Mesodermal cell (in vitro differentiated cells): ENCODE results near the gene AFP.

Experiments
- H3K27ac ChIP-seq: 2 replicates; pipeline ENCODE4 v1.7.0; 2013; ENCODE audit warnings: mild to moderate bottlenecking, low read depth, low read length, moderate library complexity; ENCODE audit not compliant: severe bottlenecking
- H3K36me3 ChIP-seq: 2 replicates; pipeline ENCODE4 v1.7.1; 2013; ENCODE audit warnings: mild to moderate bottlenecking, low read length, moderate library complexity; ENCODE audit not compliant: control insufficient read depth, insufficient read depth
- H3K4me1 ChIP-seq: one replicate; pipeline ENCODE4 v1.7.1; 2013; ENCODE audit warnings: mild to moderate bottlenecking, low read length; ENCODE audit not compliant: insufficient read depth, control insufficient read depth, poor library complexity, severe bottlenecking
- H3K4me3 ChIP-seq: 2 replicates; pipeline ENCODE4 v1.7.0; 2013; ENCODE audit warnings: low read length, control low read depth, mild to moderate bottlenecking; ENCODE audit not compliant: insufficient read depth, poor library complexity, severe bottlenecking; ENCODE audit errors: extremely low read depth
- H3K9me3 ChIP-seq: 2 replicates; pipeline ENCODE4 v1.7.1; 2013; ENCODE audit warnings: mild to moderate bottlenecking, low read length, moderate library complexity; ENCODE audit not compliant: control insufficient read depth
- WGBS, 2 experiments: methylation state at CpG; one replicate each; pipeline ENCODE4 v1.1.5; 2013; ENCODE audit warnings: missing lambda C conversion rate in 2 of 2; ENCODE audit not compliant: insufficient coverage in 2 of 2; 5-methylcytosine and 5-hydroxymethylcytosine counted together

Gene AFP

DNA sequence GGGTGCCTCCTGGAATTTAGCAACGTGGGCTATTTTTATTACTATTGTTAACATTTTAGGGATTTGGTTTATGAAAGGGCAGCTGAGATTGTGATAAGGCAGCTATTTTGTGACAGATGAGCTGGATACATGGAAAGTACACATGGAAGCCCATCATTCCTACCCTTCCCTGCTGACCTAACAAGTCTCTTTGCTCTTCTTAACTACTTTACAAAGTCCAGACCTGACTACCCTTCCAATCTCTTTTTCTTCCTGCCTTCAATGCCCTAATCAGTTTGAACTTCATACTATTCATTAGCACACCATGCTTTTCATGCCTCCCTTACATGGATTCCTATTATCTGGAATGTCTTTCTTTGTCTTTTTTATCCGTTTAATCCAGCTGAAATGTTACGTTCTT is 9.4 kb upstream of the AFP start:
- H3K36me3 ChIP-seq: no peaks in the 10 kb centered on the region
- no peak overlapping the region for H3K4me3 ChIP-seq
- no peaks in the 10 kb centered on the region for H3K4me1 ChIP-seq
- no peak overlapping the region for H3K27ac ChIP-seq
- WGBS, 2 experiments: 90% methylated on average over 2 of the region's 3 CpGs; no CpG with 5 or more reads in 1 of the 2 experiments
- no peaks in the 10 kb centered on the region for H3K9me3 ChIP-seq

DNA sequence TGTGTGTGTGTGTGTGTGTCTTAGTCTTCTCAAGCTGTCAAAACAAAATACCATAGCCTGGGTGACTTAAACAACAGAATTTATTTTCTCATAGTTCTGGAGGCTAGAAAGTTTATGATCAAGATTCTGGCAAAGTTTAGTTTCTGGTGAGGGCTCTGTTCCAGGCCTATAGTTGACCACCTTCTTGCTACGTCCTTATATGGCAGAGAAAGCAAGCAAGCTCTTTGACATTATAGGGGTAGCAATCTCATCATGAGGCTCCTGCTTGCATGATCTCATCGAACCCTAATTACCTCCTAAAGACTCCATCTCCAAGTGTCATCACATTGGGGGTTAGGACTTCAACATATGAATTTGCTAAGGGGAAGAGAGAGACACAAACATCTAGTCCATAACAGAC is 6.9 kb upstream of the AFP start:
- Histone ChIP-seq H3K9me3 (no peaks in the 10 kb centered on the region), H3K36me3 (no peaks in the 10 kb centered on the region), H3K4me1 (no peaks in the 10 kb centered on the region), H3K27ac (no peak overlapping the region), H3K4me3 (no peak overlapping the region)
- no CpG with 5 or more reads among the region's 2 CpGs for WGBS, 2 experiments

GRCh38 chr4:73429826-73430587 is 6.0 kb upstream of the AFP start:
- Histone ChIP-seq H3K9me3 (no peaks in the 10 kb centered on the region), H3K36me3 (no peaks in the 10 kb centered on the region), H3K4me3 (no peak overlapping the region), H3K27ac (no peak overlapping the region), H3K4me1 (no peaks in the 10 kb centered on the region)
- 100% methylated on average over 1 of the region's 2 CpGs for WGBS, 2 experiments

- no peak overlapping the region for H3K4me3 ChIP-seq
- no peaks in the 10 kb centered on the region for H3K36me3 ChIP-seq
- H3K27ac ChIP-seq: no peak overlapping the region
- no peaks in the 10 kb centered on the region for H3K4me1 ChIP-seq
- no peaks in the 10 kb centered on the region for H3K9me3 ChIP-seq
- no CpG with 5 or more reads among the region's 1 CpG for WGBS, 2 experiments
Observed at GRCh38 chr4:73431813-73432168, 4.2 kb upstream of the AFP start.

GRCh38 chr4:73432169-73433000 is 3.6 kb upstream of the AFP start:
- H3K36me3 ChIP-seq: no peaks in the 10 kb centered on the region
- H3K4me1 ChIP-seq: no peaks in the 10 kb centered on the region
- no peak overlapping the region for H3K4me3 ChIP-seq
- H3K9me3 ChIP-seq: no peaks in the 10 kb centered on the region
- 61 to 94% methylated on average over 2 to 3 of the region's 5 CpGs for WGBS, 2 experiments
- no peak overlapping the region for H3K27ac ChIP-seq

DNA sequence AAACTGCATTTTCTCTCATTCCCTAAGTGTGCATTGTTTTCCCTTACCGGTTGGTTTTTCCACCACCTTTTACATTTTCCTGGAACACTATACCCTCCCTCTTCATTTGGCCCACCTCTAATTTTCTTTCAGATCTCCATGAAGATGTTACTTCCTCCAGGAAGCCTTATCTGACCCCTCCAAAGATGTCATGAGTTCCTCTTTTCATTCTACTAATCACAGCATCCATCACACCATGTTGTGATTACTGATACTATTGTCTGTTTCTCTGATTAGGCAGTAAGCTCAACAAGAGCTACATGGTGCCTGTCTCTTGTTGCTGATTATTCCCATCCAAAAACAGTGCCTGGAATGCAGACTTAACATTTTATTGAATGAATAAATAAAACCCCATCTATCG is 2.9 kb upstream of the AFP start:
- no peak overlapping the region for H3K4me3 ChIP-seq
- H3K4me1 ChIP-seq: no peaks in the 10 kb centered on the region
- H3K36me3 ChIP-seq: no peaks in the 10 kb centered on the region
- WGBS, 2 experiments: 77 to 80% methylated on average over 1 of the region's 2 CpGs
- H3K27ac ChIP-seq: no peak overlapping the region
- no peaks in the 10 kb centered on the region for H3K9me3 ChIP-seq

- Histone ChIP-seq H3K9me3 (no peaks in the 10 kb centered on the region), H3K36me3 (no peaks in the 10 kb centered on the region), H3K4me3 (no peak overlapping the region), H3K4me1 (no peaks in the 10 kb centered on the region), H3K27ac (no peak overlapping the region)
- 61 to 81% methylated on average over 3 of the region's 3 CpGs for WGBS, 2 experiments
Observed at GRCh38 chr4:73434311-73434710, 1.7 kb upstream of the AFP start.

GRCh38 chr4:73436674-73437557 is 895 bp downstream of the AFP start:
- H3K9me3 ChIP-seq: no peaks in the 10 kb centered on the region
- H3K4me3 ChIP-seq: no peak overlapping the region
- no peaks in the 10 kb centered on the region for H3K36me3 ChIP-seq
- H3K4me1 ChIP-seq: no peaks in the 10 kb centered on the region
- WGBS, 2 experiments: no CpG with 5 or more reads among the region's 3 CpGs
- H3K27ac ChIP-seq: no peak overlapping the region

- Histone ChIP-seq H3K9me3 (no peaks in the 10 kb centered on the region), H3K4me1 (no peaks in the 10 kb centered on the region), H3K4me3 (no peak overlapping the region), H3K36me3 (no peaks in the 10 kb centered on the region), H3K27ac (no peak overlapping the region)
Observed at GRCh38 chr4:73437558-73437956, 1.5 kb downstream of the AFP start.

DNA sequence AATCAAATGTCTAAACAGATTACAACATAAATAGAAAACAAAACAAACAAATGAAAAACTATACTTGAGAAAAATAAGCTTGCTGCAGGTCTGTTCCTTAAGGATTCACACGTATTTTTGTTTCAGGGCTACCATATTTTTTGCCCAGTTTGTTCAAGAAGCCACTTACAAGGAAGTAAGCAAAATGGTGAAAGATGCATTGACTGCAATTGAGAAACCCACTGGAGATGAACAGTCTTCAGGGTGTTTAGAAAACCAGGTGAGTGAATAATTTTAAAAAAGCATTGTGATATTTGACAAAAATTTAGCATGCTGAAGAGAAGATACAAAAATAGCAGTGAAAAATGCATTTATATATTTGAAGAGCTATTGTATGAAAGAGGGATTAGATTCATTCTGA is 2.0 kb downstream of the AFP start:
- H3K4me3 ChIP-seq: no peak overlapping the region

More for the DNA sequence above, 2.0 kb downstream of the AFP start:
- H3K36me3 ChIP-seq: no peaks in the 10 kb centered on the region
- WGBS, 2 experiments: 86 to 100% methylated on average over 1 of the region's 1 CpG
- H3K4me1 ChIP-seq: no peaks in the 10 kb centered on the region
- no peaks in the 10 kb centered on the region for H3K9me3 ChIP-seq
- no peak overlapping the region for H3K27ac ChIP-seq
